Common myeloid progenitor, CD34-positive (primary cell): ENCODE measurements around the gene SMARCE1.
A peak's percentile ranks its signal among the peaks of the same experiment; 100 is the strongest.

Experiments used
- CTCF ChIA-PET: fragments of 350-600 bp; sonication (Branson Sonifier 250); formaldehyde crosslinking; loops from one replicate; lab custom pipeline; 2021; ENCODE audit warnings: antibody characterized with exemption; lab: Charles Lee
- POLR2A ChIA-PET: fragments of 350-600 bp; sonication (Branson Sonifier 250); formaldehyde crosslinking; loops from one replicate; lab custom pipeline; 2021; ENCODE audit warnings: antibody characterized with exemption; lab: Charles Lee
- DNase-seq, 3 donors: peaks; one replicate each; pipeline versions ENCODE4 v3.0.0 to v3.0.0-alpha.2; 2013
- H3K27ac ChIP-seq, 2 experiments: 1 replicate in 1 of 2; 2 replicates in 1 of 2; pipeline ENCODE4 v1.7.0; 2013; ENCODE audit warnings: inconsistent platforms in 2 of 2, low read length in 2 of 2, mild to moderate bottlenecking in 2 of 2, low read depth in 1 of 2, moderate library complexity in 1 of 2; ENCODE audit not compliant: severe bottlenecking in 2 of 2, insufficient read depth in 1 of 2, poor library complexity in 1 of 2
- H3K27me3 ChIP-seq, 5 experiments: replicated peaks in 2 of 5; 1 replicate in 3 of 5; 2 replicates in 2 of 5; pipeline versions ENCODE4 v1.6.1 to v1.7.0; 2013; ENCODE audit warnings: low read length in 4 of 5, mild to moderate bottlenecking in 2 of 5, moderate library complexity in 2 of 5, inconsistent platforms in 1 of 5; ENCODE audit not compliant: insufficient read depth in 5 of 5, control insufficient read depth in 4 of 5
- H3K36me3 ChIP-seq, 4 experiments: 1 replicate in 2 of 4; 2 replicates in 2 of 4; pipeline versions ENCODE4 v1.6.1 to v1.7.0; 2013; ENCODE audit warnings: low read length in 3 of 4, control low read depth in 1 of 4, mild to moderate bottlenecking in 1 of 4; ENCODE audit not compliant: control insufficient read depth in 4 of 4, insufficient read depth in 4 of 4
- H3K4me1 ChIP-seq, 4 experiments: 1 replicate in 3 of 4; 2 replicates in 1 of 4; pipeline versions ENCODE4 v1.6.1 to v1.7.1; 2013; ENCODE audit warnings: low read length in 3 of 4, mild to moderate bottlenecking in 3 of 4, control low read depth in 1 of 4, inconsistent platforms in 1 of 4, moderate library complexity in 1 of 4; ENCODE audit not compliant: control insufficient read depth in 4 of 4, insufficient read depth in 4 of 4; ENCODE audit errors: control extremely low read depth in 1 of 4
- H3K4me3 ChIP-seq, 7 experiments: 1 replicate in 4 of 7; 2 replicates in 3 of 7; pipeline versions ENCODE4 v1.5.1 to v1.7.0; 2013; ENCODE audit warnings: mild to moderate bottlenecking in 7 of 7, low read length in 6 of 7, moderate library complexity in 6 of 7, inconsistent platforms in 2 of 7, low read depth in 2 of 7, control low read depth in 1 of 7; ENCODE audit not compliant: insufficient read depth in 4 of 7, control insufficient read depth in 1 of 7; ENCODE audit errors: extremely low read depth in 1 of 7
- H3K9me3 ChIP-seq, 5 experiments: 1 replicate in 4 of 5; 2 replicates in 1 of 5; pipeline versions ENCODE4 v1.6.1 to v1.7.1; 2013; ENCODE audit warnings: low read length in 4 of 5, mild to moderate bottlenecking in 2 of 5, inconsistent platforms in 1 of 5, low read depth in 1 of 5, moderate library complexity in 1 of 5; ENCODE audit not compliant: control insufficient read depth in 4 of 5, insufficient read depth in 2 of 5; ENCODE audit errors: control extremely low read depth in 1 of 5
- WGBS: methylation state at CpG from one replicate; pipeline ENCODE4 v1.1.5; 2013; ENCODE audit not compliant: insufficient coverage; 5-methylcytosine and 5-hydroxymethylcytosine counted together

SMARCE1 gene

GRCh38 chr17:40646791-40647623, 611 bp downstream of the SMARCE1 start:
- 15% methylated on average over 15 of the region's 18 CpGs for WGBS
- CTCF ChIA-PET = interaction anchor here (0.6 to 2.1 kb wide), 6 partner anchors 19 to 675 kb away, joined by 3 to 7 read pairs (median 4); no protein-coding TSS in a partner anchor
- DNase-seq = peak; percentile 56 to 80 (median 76)

GRCh38 chr17:40645943-40646342, 1.7 kb downstream of the SMARCE1 start:
- no CpG with 5 or more reads among the region's 2 CpGs for WGBS
- H3K36me3 ChIP-seq = peaks cover 11 to 34% (median 23%) of the 10 kb centered on the region in 4 experiments
- ChIA-PET POLR2A (interaction anchor here (1.3 kb wide), 1 partner anchor 966 kb away, joined by 3 read pairs; no protein-coding TSS in a partner anchor), CTCF (interaction anchor here (0.9 to 1.3 kb wide), 4 partner anchors 18 to 84 kb away, joined by 3 to 4 read pairs (median 4); no protein-coding TSS in a partner anchor)
- H3K9me3 ChIP-seq = no peaks in the 10 kb centered on the region
- no peak overlapping the region for H3K27ac ChIP-seq
- H3K4me1 ChIP-seq = peaks cover 7 to 28% (median 18%) of the 10 kb centered on the region in 4 experiments
- no peak for DNase-seq
- peak overlapping the region in 2 of 7 experiments; percentile 33 to 83 for H3K4me3 ChIP-seq
- H3K27me3 ChIP-seq = no peaks in the 10 kb centered on the region

More at GRCh38 chr17:40646791-40647623, 611 bp downstream of the SMARCE1 start:
- peak overlapping the region; percentile 100 for H3K27ac ChIP-seq
- POLR2A ChIA-PET = interaction anchor here (0.6 to 1.3 kb wide), 8 partner anchors 12 to 1041 kb away, joined by 3 to 8 read pairs (median 4); no protein-coding TSS in a partner anchor
- peak overlapping the region; percentile 64 to 98 (median 91) for H3K4me3 ChIP-seq
- H3K9me3 ChIP-seq = no peaks in the 10 kb centered on the region
- peaks cover 5 to 24% (median 17%) of the 10 kb centered on the region in 4 experiments for H3K36me3 ChIP-seq
- no peaks in the 10 kb centered on the region for H3K27me3 ChIP-seq
- peaks cover 7 to 28% (median 18%) of the 10 kb centered on the region in 4 experiments for H3K4me1 ChIP-seq

- ChIA-PET POLR2A (interaction anchor here (0.6 kb wide), 1 partner anchor 12 kb away, joined by 5 read pairs; no protein-coding TSS in a partner anchor), CTCF (interaction anchor here (1.2 kb wide), 1 partner anchor 17 kb away, joined by 3 read pairs; no protein-coding TSS in a partner anchor)
- Histone ChIP-seq H3K27me3 (no peaks in the 10 kb centered on the region), H3K9me3 (no peaks in the 10 kb centered on the region), H3K36me3 (peaks cover 13 to 41% (median 28%) of the 10 kb centered on the region in 4 experiments), H3K27ac (no peak overlapping the region), H3K4me3 (no peak overlapping the region), H3K4me1 (peaks cover 7 to 28% (median 18%) of the 10 kb centered on the region in 4 experiments)
- DNase-seq = no peak
Measured at GRCh38 chr17:40645291-40645690, 2.3 kb downstream of the SMARCE1 start.

GRCh38 chr17:40637931-40638330, 9.7 kb downstream of the SMARCE1 start:
- ChIA-PET CTCF (no interaction called here), POLR2A (no interaction called here)
- H3K9me3 ChIP-seq = no peaks in the 10 kb centered on the region
- DNase-seq = no peak
- H3K4me3 ChIP-seq = no peak overlapping the region
- WGBS = no CpG with 5 or more reads among the region's 2 CpGs
- H3K36me3 ChIP-seq = peaks cover 31 to 89% (median 62%) of the 10 kb centered on the region in 4 experiments
- H3K27me3 ChIP-seq = no peaks in the 10 kb centered on the region
- no peaks in the 10 kb centered on the region for H3K4me1 ChIP-seq
- H3K27ac ChIP-seq = no peak overlapping the region

GRCh38 chr17:40633871-40634270, 13.7 kb downstream of the SMARCE1 start:
- POLR2A ChIA-PET = interaction anchor here (0.7 kb wide), 2 partner anchors 11 to 72 kb away, joined by 3 to 5 read pairs; no protein-coding TSS in a partner anchor
- CTCF ChIA-PET = interaction anchor here (0.8 to 1.2 kb wide), 3 partner anchors 13 to 16 kb away, joined by 3 to 4 read pairs (median 4); no protein-coding TSS in a partner anchor
- Histone ChIP-seq H3K9me3 (no peaks in the 10 kb centered on the region), H3K36me3 (peaks cover 22 to 92% (median 62%) of the 10 kb centered on the region in 4 experiments), H3K27ac (no peak overlapping the region), H3K4me1 (no peaks in the 10 kb centered on the region), H3K4me3 (no peak overlapping the region), H3K27me3 (no peaks in the 10 kb centered on the region)
- WGBS = 100% methylated on average over 1 of the region's 1 CpG
- DNase-seq = no peak

- Histone ChIP-seq H3K36me3 (peaks cover 25 to 98% (median 62%) of the 10 kb centered on the region in 4 experiments), H3K9me3 (no peaks in the 10 kb centered on the region), H3K4me1 (no peaks in the 10 kb centered on the region), H3K4me3 (no peak overlapping the region), H3K27ac (no peak overlapping the region), H3K27me3 (no peaks in the 10 kb centered on the region)
- 98% methylated on average over 9 of the region's 9 CpGs for WGBS
- ChIA-PET POLR2A (no interaction called here), CTCF (no interaction called here)
- no peak for DNase-seq
Measured at GRCh38 chr17:40632216-40632615, 15.4 kb downstream of the SMARCE1 start.
